SK-N-MC (cell line): ENCODE measurements around the gene TRAPPC12.

Experiments
- DNase-seq: peaks from one replicate; pipeline ENCODE4 v3.0.0-alpha.2; 2011; ENCODE audit warnings: low read depth, low spot score
- H3K27ac ChIP-seq: fragments of 200-600 bp; sonication (generic); 2 replicates; pipeline ENCODE4 v1.5.1; 2016; ENCODE audit warnings: mixed run types
- H3K36me3 ChIP-seq: fragments of 200-600 bp; sonication (generic); 2 replicates; pipeline ENCODE4 v1.6.1; 2017; ENCODE audit warnings: antibody characterized with exemption, low read length, mixed read lengths; ENCODE audit not compliant: insufficient read depth
- H3K4me3 ChIP-seq: fragments of 200-600 bp; sonication (generic); 2 replicates; pipeline ENCODE4 v1.5.1; 2016
- H3K9ac ChIP-seq: fragments of 200-600 bp; sonication (generic); 2 replicates; pipeline ENCODE4 v1.8.0; 2017; ENCODE audit warnings: mixed run types, mixed read lengths; ENCODE audit not compliant: insufficient read length
- H3K9me3 ChIP-seq: fragments of 200-600 bp; sonication (generic); 2 replicates; pipeline ENCODE4 v1.6.1; 2017; ENCODE audit warnings: low read depth, mild to moderate bottlenecking, antibody characterized with exemption, low read length, moderate library complexity, mixed read lengths
- EZH2 ChIP-seq: fragments of 200-600 bp; sonication (generic); IDR thresholded peaks from one replicate; pipeline ENCODE4 v1.6.1; 2017; ENCODE audit warnings: antibody characterized with exemption
- FOXP2 ChIP-seq: optimal IDR thresholded peaks from 2 replicates; pipeline ENCODE3; 2011; ENCODE audit warnings: mild to moderate bottlenecking, moderate library complexity; ENCODE audit not compliant: insufficient read depth; ENCODE audit errors: extremely low read length, control extremely low read depth
- POLR2AphosphoS5 ChIP-seq: IDR thresholded peaks from 2 replicates; pipeline ENCODE4 v1.6.1; 2012; ENCODE audit warnings: mild to moderate bottlenecking, low read depth, low read length, borderline replicate concordance

The TRAPPC12 gene

GRCh38 chr2:3429066-3429610 is 49.6 kb downstream of the TRAPPC12 start:
- TF ChIP-seq POLR2AphosphoS5 (no peak), EZH2 (no peak)
- Histone ChIP-seq H3K4me3 (no peak overlapping the region), H3K36me3 (peaks cover 21% of the 10 kb centered on the region), H3K9me3 (no peaks in the 10 kb centered on the region), H3K9ac (no peak overlapping the region), H3K27ac (no peak overlapping the region)
- no peak for DNase-seq

GRCh38 chr2:3430172-3430571 is 50.7 kb downstream of the TRAPPC12 start:
- no peak overlapping the region for H3K9ac ChIP-seq
- no peak for DNase-seq
- TF ChIP-seq EZH2 (no peak), FOXP2 (no peak), POLR2AphosphoS5 (no peak)
- H3K4me3 ChIP-seq, result no peak overlapping the region
- H3K9me3 ChIP-seq, result no peaks in the 10 kb centered on the region
- H3K36me3 ChIP-seq, result peaks cover 11% of the 10 kb centered on the region; the same call in 1 of the 2 replicates
- H3K27ac ChIP-seq, result no peak overlapping the region

GRCh38 chr2:3430740-3431490 is 51.4 kb downstream of the TRAPPC12 start:
- Histone ChIP-seq H3K36me3 (peaks cover 8% of the 10 kb centered on the region; the same call in 1 of the 2 replicates), H3K9ac (no peak overlapping the region), H3K4me3 (no peak overlapping the region), H3K9me3 (no peaks in the 10 kb centered on the region), H3K27ac (no peak overlapping the region)
- TF ChIP-seq POLR2AphosphoS5, result no peak
- TF ChIP-seq FOXP2, result no peak
- TF ChIP-seq EZH2, result no peak
- no peak for DNase-seq

DNA sequence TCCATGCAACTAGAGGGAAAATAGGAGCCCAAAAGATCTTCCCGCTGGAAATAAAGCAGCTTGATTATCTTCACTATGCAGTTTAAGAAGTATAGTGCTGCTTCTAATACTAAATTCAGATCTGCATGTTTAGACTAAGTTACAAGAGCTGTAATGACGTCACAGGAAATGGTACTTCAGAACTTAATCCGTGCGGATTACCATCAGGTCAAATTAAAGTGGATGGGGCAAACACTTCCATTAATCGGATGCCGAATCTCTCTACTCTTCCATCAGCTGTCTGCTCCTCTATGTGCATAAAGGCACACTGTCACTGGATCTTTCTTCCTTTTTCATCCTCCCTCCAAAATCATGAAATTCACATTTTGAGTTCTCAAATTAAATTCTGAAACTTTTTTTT is 52.6 kb downstream of the TRAPPC12 start:
- Histone ChIP-seq H3K9ac (no peak overlapping the region), H3K4me3 (no peak overlapping the region), H3K9me3 (no peaks in the 10 kb centered on the region), H3K27ac (no peak overlapping the region), H3K36me3 (no peaks in the 10 kb centered on the region; the same call in 1 of the 2 replicates)
- no peak for DNase-seq
- TF ChIP-seq EZH2, result no peak
- TF ChIP-seq FOXP2, result no peak
- TF ChIP-seq POLR2AphosphoS5, result no peak

GRCh38 chr2:3432693-3433338 is 53.3 kb downstream of the TRAPPC12 start:
- H3K36me3 ChIP-seq, result no peaks in the 10 kb centered on the region; the same call in 1 of the 2 replicates
- no peak for DNase-seq

GRCh38 chr2:3433339-3433699 is 53.8 kb downstream of the TRAPPC12 start:
- TF ChIP-seq EZH2 (no peak), POLR2AphosphoS5 (no peak), FOXP2 (no peak)
- Histone ChIP-seq H3K36me3 (no peaks in the 10 kb centered on the region; the same call in 1 of the 2 replicates), H3K4me3 (no peak overlapping the region), H3K9ac (no peak overlapping the region), H3K9me3 (no peaks in the 10 kb centered on the region), H3K27ac (no peak overlapping the region)
- DNase-seq, result no peak

More at GRCh38 chr2:3432693-3433338, 53.3 kb downstream of the TRAPPC12 start:
- no peak overlapping the region for H3K4me3 ChIP-seq
- H3K27ac ChIP-seq, result no peak overlapping the region
- no peak for TF ChIP-seq FOXP2
- TF ChIP-seq POLR2AphosphoS5, result no peak
- TF ChIP-seq EZH2, result no peak
- no peaks in the 10 kb centered on the region for H3K9me3 ChIP-seq
- H3K9ac ChIP-seq, result no peak overlapping the region

GRCh38 chr2:3433776-3434400 is 54.4 kb downstream of the TRAPPC12 start:
- TF ChIP-seq FOXP2 (no peak), POLR2AphosphoS5 (no peak), EZH2 (no peak)
- DNase-seq, result no peak
- H3K9ac ChIP-seq, result no peak overlapping the region
- no peak overlapping the region for H3K27ac ChIP-seq
- no peaks in the 10 kb centered on the region; the same call in 1 of the 2 replicates for H3K36me3 ChIP-seq
- no peaks in the 10 kb centered on the region for H3K9me3 ChIP-seq
- no peak overlapping the region for H3K4me3 ChIP-seq

DNA sequence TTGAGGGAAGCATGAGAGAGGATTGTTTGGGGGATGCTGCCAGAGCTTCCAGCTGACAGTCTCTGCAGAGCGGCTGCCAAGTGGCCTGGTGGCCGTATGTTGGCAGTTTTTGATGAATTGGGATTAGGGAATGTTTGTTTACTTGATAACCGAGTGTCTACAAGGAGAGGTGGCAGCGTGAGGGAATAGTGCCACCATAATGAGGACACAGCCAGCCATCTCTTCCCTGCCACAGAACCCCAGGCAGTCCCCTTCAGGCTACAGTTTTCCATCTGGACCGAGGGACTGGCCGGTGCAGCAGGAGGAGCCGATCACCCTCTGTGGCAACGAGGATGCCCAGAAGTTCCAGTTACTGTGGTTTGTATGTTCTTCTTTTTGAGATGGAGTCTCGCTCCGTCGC is 55.2 kb downstream of the TRAPPC12 start:
- Histone ChIP-seq H3K27ac (no peak overlapping the region), H3K9me3 (no peaks in the 10 kb centered on the region), H3K9ac (no peak overlapping the region), H3K4me3 (no peak overlapping the region), H3K36me3 (no peaks in the 10 kb centered on the region)
- TF ChIP-seq POLR2AphosphoS5, result no peak
- TF ChIP-seq FOXP2, result no peak
- no peak for TF ChIP-seq EZH2
- no peak for DNase-seq
